Measurements from ENCODE around the gene FOXK1.

Gene FOXK1

GRCh38 chr7:4681218-4681851 is 760 bp upstream of the FOXK1 start:
- Histone ChIP-seq H3K4me1 (ENCODE audit: control insufficient read depth, insufficient read depth, low read length) (no peaks in the 10 kb centered on the region), H3K36me3 (ENCODE audit: control insufficient read depth in 2 of 2, insufficient read depth in 1 of 2, low read length in 2 of 2) (peaks cover 0 to 3% of the 10 kb centered on the region in 2 experiments; a peak in 2 of 3 replicates), H3K27ac (ENCODE audit: extremely low read depth, low read depth, low read length) (peak overlapping the region; percentile 31; the same call in 1 of the 2 replicates), H3K9me3 (ENCODE audit: control insufficient read depth, insufficient read depth, low read depth, low read length) (no peaks in the 10 kb centered on the region), H3K4me3 (ENCODE audit: low read depth, low read length) (no peak overlapping the region)
- TF ChIP-seq ZNF624 (tag by site-specific recombination; IDR thresholded peaks at IDR 0.05) = no peak
- TF ChIP-seq PRDM1 (tag by site-specific recombination; IDR thresholded peaks at IDR 0.05) = peak; percentile 76
- TF ChIP-seq ZNF121 (tag by site-specific recombination; IDR thresholded peaks at IDR 0.05) = peak; percentile 80; the same call in 1 of the 2 replicates
- TF ChIP-seq ZNF211 (tag by site-specific recombination; IDR thresholded peaks at IDR 0.05; ENCODE audit: low read depth) = 0 out of 2 replicates have a peak, but pooled peaks have one; percentile 23
- TF ChIP-seq ZNF366 (tag by site-specific recombination; conservative IDR thresholded peaks at IDR 0.05) = peak; percentile 99
- no peak for TF ChIP-seq PRDM4 (tag by site-specific recombination; IDR thresholded peaks at IDR 0.05)
- 0 out of 2 replicates have a peak, but pooled peaks have one; percentile 30 for TF ChIP-seq ZNF335 (tag by site-specific recombination; conservative IDR thresholded peaks at IDR 0.05)
- TF ChIP-seq ZSCAN5A (tag by site-specific recombination; IDR thresholded peaks at IDR 0.05) = no peak
- TF ChIP-seq ZBTB17 (tag by site-specific recombination; IDR thresholded peaks at IDR 0.05) = peak; percentile 35; the same call in 1 of the 2 replicates
- no peak for TF ChIP-seq ZNF777 (tag by site-specific recombination; IDR thresholded peaks at IDR 0.05; ENCODE audit: borderline replicate concordance)
- 0 out of 2 replicates have a peak, but pooled peaks have one; percentile 36 for TF ChIP-seq ZNF785 (tag by site-specific recombination; IDR thresholded peaks at IDR 0.05)
- TF ChIP-seq IKZF3 (tag by site-specific recombination; IDR thresholded peaks at IDR 0.05) = 0 out of 2 replicates have a peak, but pooled peaks have one; percentile 38
- CTCF ChIA-PET = interaction anchor here (0.6 to 1.2 kb wide), 2 partner anchors 39 to 72 kb away, joined by 3 to 4 read pairs; no protein-coding TSS in a partner anchor
- POLR2A ChIA-PET = interaction anchor here (0.9 to 2.1 kb wide), 2 partner anchors 39 to 94 kb away, joined by 3 to 20 read pairs; partner anchors contain the start of gene AP5Z1

GRCh38 chr7:4682621-4683042 is 537 bp downstream of the FOXK1 start:
- ChIA-PET CTCF (interaction anchor here (0.6 to 1.0 kb wide), 3 partner anchors 8 to 72 kb away, joined by 3 to 4 read pairs (median 3); no protein-coding TSS in a partner anchor), POLR2A (interaction anchor here (1.7 to 2.1 kb wide), 2 partner anchors 41 to 92 kb away, joined by 5 to 20 read pairs; partner anchors contain the start of gene AP5Z1)
- Histone ChIP-seq H3K36me3 (ENCODE audit: control insufficient read depth in 2 of 2, insufficient read depth in 1 of 2, low read length in 2 of 2) (peaks cover 0 to 3% of the 10 kb centered on the region in 2 experiments; a peak in 2 of 3 replicates), H3K4me1 (ENCODE audit: control insufficient read depth, insufficient read depth, low read length) (no peaks in the 10 kb centered on the region), H3K27ac (ENCODE audit: extremely low read depth, low read depth, low read length) (peak overlapping the region; percentile 91; the same call in 1 of the 2 replicates), H3K9me3 (ENCODE audit: control insufficient read depth, insufficient read depth, low read depth, low read length) (no peaks in the 10 kb centered on the region), H3K4me3 (ENCODE audit: low read depth, low read length) (peak overlapping the region; percentile 97)
- TF ChIP-seq ZNF302 (tag by site-specific recombination; IDR thresholded peaks at IDR 0.05; ENCODE audit: low read depth) = no peak
- TF ChIP-seq ZBTB26 (tag by site-specific recombination; optimal IDR thresholded peaks at IDR 0.05) = peak; percentile 75
- TF ChIP-seq ZNF335 (tag by site-specific recombination; conservative IDR thresholded peaks at IDR 0.05) = peak; percentile 24; the same call in 1 of the 2 replicates
- TF ChIP-seq CTCF (tag by site-specific recombination; IDR thresholded peaks at IDR 0.05) = peak; percentile 36; the same call in 1 of the 2 replicates
- no peak for TF ChIP-seq ZNF18 (tag by site-specific recombination; IDR thresholded peaks at IDR 0.05)
